Measurements from ENCODE around the gene PTBP3.
"Not testable (repeated sequence)": the region's sequence is repeated elsewhere in the genome, so short reads cannot be mapped to it uniquely, and the experiment has no call there.

Gene PTBP3, protein sequence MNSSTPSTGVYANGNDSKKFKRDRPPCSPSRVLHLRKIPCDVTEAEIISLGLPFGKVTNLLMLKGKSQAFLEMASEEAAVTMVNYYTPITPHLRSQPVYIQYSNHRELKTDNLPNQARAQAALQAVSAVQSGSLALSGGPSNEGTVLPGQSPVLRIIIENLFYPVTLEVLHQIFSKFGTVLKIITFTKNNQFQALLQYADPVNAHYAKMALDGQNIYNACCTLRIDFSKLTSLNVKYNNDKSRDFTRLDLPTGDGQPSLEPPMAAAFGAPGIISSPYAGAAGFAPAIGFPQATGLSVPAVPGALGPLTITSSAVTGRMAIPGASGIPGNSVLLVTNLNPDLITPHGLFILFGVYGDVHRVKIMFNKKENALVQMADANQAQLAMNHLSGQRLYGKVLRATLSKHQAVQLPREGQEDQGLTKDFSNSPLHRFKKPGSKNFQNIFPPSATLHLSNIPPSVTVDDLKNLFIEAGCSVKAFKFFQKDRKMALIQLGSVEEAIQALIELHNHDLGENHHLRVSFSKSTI
- total RNA-seq, result 204 to 313 (median 237) reads per million in 4 donors

DNA sequence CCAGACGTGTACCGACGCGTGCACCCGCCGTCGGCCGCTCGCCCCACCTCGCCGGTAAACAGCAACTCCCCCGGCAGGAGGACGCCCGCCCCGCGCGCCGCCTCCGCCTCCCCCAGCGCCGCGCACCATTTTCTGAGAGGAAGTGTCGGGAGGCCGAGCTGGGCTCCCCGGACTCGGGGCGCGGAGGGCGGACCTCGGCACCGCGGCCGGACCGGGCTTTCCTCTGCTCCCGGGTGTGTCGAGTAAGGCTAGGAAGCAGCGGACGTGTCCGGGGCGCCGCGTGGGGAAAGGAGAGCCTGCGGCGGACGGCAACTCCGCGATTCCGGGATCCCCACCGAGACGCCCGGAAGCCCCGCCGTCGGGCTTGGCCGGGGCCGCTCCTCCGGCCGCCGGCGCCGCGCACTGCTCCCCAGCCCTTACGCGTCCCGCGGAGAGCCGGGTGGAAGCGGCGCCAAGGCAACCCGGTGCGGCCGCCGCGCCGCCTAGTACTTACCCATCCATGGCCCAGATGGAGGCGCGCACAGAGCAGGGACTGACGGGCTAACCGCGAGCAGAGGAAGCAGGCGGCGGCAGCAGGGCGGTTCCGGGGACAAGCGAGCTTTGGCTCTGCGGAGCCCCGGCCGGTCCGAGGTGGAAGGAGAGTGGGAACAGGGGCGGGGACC is at the start of gene PTBP3:
Gene PTBP3 (minus strand): TSS at position 643 of the 662 bp plus-strand sequence. CDS start 35,754 bp downstream, outside the sequence.
- DNase-seq, result peak; percentile 65 to 86 (median 73)

DNA sequence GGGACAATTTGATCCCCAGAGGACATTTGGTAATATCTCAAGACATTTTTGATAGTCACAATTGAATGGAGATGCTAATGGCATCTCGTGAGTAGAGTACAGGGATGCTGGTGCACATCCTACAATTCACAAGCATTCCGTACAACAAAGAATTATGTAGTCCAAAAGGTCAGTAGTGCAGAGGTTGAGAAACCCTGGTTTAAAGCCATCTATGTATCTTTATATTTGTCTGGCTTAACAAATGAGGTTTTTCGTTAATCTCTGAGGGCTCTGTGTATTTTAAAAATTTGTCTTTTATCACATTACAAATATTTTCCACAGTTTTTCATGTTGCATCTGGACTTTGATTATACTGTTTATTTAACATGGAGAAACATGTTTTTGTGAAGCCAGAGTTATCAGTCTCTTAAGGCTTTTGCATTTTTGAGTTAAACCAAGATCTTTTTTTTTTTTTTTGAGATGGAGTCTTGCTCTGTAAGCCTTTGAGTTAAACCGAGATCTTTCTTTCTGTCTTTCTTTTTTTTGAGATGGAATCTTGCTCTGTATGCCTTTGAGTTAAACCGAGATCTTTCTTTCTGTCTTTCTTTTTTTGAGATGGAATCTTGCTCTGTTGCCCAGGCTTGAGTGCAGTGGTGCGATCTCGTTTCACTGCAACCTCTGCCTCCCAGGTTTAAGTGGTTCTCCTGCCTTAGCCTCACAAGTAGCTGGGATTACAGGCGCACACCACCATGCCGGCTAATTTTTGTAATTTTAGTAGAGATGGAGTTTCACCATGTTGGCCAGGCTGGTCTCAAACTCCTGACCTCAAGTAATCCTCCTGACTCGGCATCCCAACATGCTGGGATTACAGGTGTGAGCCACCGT is 49.3 kb upstream of the PTBP3 start:
- no peak for DNase-seq

DNA sequence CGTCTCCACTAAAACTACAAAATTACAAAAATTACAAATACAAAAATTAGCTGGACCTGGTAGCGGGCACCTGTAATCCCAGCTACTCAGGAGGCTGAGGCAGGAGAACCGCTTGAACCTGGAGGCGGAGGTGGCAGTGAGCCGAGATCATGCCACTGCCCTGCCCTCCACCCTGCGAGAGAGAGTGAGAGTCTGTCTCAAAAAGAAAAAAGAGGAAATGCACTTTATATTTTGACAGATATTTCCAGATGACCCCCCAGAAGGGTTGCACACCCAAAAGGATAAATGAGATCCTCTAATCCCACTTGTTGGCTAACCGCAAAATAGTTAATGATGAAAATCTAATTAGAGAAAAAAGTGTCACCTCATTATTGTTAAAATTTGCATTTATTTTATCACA is 48.6 kb upstream of the PTBP3 start:
- DNase-seq, result no peak

DNA sequence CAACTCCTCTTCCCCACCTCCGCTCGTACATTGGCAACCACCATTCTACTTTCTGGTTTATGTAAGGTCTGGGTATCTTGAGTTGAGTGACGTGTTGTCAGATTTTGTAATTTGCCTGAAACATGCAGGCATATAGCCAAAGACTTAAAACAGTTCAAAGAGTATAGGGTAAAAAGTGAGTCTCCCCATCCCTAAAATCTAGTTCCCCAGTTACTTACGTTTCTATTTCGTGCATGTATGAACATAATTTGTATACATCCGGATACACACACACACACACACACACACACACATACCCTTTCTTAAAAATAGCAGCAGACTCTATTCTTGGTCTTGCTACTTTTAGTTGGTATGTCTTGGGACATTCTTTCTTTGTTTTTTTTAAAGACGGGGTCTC is 47.4 kb upstream of the PTBP3 start:
- peak in 1 of 5 donors; percentile 35 for DNase-seq

DNA sequence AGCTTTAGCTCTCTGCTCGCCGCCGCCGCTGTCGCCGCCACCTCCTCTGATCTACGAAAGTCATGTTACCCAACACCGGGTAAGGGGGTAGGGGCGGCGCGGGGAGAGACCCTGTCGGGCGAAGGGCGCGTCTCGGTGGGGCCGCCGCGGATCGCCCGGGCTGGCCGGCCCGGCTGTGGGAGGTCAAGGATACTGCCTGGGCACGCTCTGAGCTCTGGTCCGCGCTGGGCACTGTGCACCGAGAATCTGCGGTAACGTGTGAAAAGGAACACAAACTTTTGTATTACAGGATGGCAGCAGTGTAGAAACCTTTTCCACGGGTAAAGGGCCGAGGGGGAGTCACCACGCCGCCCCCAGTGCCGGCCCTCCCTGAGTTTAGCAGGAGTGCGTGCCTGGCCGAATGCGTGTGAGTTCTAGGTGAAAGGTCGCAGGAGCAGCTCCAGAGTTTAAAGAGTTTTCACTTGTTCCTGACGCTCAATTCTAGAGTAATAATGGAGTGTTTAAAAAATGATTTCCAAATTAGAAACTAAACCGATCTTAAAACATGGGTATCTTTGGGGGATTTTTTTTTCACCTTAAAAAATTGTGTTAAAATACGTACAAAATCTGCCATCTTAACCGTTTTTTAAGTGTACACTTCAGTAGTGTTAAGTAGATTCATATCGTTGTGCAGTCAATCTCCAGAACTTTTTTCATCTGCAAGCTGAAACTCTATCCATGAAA is 46.8 kb upstream of the PTBP3 start, which contains the start of gene HSDL2:
Gene HSDL2 (plus strand): TSS at position 7 of the 723 bp plus-strand sequence. CDS start 56 bp downstream, at position 63.
- DNase-seq, result peak in 3 of 5 donors; percentile 11 to 35 (median 18)

DNA sequence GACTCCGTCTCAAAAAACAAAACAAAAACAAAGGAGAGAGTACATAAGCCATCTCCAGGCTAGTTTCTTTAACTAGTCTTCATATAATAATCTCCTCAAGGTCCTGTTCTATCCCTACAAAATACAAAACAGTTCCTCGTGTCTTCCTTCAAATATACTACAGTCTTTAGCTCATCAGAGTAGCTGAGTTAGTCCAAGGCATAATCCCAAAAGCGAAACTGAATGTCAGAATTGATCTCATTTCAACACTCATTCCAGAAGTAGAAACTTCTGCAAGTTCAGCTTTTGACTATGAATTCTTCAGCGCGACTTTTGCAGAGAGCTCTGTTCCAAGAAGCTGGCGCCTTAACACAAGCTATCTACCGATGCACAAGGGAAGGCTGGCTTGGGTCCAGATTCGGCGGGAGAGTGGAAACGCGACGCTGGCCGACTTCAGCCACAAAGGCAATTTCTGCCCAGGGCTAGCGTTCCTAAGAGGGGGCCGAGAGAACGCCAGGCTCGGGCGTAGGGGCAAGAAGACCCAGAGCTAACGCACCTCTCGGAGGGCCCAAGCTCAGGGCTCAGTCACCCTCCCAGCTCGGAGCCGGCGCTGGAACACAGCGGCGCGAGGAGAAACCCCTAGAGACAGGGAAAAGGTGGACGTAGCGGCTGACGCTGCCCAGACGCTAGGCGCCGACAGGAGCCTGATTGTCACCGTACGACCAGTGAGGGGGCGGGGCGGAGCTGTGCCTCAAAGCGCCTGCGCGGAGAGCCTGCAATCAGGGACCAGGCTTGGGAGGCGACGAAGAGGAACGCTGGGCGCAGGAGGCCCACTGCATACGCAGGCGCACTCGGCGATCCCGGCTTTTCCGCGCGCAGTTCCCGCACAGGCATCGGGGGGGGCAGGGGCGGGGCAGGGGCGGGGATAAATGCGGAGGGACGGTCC is 46.0 kb upstream of the PTBP3 start:
- peak; percentile 96 to 98 (median 97) for DNase-seq

DNA sequence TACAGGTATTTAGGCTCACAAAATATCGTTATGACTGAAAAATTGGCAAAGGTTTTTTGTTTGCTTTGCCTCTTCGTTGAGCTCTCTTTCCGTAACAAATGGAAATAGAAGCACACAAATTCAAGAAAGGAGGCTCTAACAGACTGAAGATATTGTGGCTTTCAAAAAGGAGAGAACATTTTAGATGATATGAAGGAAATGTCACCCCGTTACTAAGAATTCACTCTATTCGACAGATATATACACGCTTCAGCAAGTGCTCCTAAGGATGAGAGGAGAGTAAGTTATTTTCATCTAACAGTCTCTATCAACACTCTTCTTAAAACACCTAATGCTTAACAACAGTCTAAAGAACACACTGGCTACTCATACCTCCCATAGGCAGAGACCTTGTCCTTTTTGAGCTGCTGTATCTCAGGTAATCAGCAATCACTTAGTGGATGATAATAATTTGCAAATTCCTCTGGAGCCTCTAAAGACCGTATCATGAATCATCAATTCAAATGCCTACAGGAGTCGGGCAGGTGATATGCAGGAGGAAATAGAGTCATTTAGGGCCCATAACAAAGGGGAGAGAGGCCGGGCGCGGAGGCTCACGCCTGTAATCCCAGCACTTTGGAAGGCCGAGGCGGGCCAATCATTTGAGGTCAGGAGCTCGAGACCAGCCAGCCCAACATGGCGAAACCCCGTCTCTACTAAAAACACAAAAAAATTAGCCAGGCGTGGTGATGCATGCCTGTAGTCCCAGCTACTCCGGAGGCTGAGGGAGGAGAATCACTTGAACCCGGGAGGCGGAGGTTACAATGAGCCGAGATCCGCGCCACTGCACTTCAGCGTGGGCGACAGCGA is 45.1 kb upstream of the PTBP3 start:
- peak in 1 of 5 donors; percentile 19 for DNase-seq

DNA sequence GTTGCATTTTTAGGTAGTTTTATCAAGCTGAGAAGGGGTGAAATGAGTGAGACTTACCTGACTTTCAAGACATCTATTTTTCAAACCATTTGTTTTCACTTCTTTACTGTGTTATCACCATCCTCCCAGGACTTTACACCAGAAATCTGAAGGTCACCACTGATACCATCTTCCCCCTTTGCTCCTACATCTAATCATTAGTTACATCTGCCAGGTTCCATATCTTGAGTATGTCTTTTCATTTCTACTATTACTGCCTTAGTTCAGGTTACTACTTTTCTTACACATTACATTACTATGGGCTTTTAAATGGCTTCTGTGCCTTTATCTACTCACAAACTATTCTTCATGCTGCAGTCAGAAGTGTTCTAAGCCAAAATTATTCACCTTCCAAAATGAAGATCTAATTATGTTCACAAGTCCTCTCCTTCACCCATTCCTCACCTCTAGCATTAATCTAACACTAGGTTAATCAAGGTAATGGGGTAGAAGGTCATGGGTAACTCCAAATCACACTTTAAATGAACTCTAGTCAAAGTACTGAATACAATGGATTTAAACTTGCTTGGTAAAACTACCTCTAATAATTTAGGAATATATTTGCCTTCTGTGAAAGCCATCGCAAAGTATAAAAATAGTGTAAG is 44.4 kb upstream of the PTBP3 start:
- no peak for DNase-seq

DNA sequence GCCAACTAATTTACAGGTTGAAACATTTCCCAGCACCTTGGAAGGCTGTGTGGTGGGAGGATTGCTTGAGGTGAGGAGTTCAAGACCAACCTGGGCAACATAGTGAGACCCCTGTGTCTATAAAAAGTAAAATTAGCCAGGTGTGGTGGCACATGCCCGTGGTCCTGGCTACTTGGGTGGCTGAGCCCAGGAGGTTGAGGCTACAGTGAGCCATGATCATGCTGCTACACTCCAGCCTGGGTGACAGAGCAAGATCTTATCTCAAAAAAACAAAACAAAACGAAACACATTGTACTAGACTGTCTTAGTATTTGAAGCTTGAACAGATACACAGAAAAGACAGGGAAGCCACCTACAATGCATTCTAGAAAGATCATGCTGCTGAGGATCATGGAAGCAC is 43.7 kb upstream of the PTBP3 start:
- peak in 1 of 5 donors; percentile 49 for DNase-seq

DNA sequence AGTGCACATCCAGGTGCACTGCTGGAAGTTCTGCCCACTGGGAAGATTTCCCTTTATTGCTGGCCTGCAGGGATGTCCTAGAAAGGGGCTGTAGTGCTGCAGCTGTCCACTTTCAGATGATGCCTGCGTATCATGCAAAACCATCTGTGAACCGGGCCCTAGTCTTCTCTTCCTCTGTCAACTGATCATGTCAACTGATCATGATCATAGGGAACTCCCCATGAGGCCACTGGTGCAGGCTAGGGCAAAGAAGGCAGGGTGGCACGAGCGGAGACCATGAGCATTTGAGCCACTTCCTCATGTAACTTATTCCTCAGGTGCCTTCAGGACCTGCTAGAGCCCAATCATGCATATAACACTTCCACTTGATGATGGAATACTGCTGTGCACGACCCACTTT is 41.9 kb upstream of the PTBP3 start:
- DNase-seq, result no peak

DNA sequence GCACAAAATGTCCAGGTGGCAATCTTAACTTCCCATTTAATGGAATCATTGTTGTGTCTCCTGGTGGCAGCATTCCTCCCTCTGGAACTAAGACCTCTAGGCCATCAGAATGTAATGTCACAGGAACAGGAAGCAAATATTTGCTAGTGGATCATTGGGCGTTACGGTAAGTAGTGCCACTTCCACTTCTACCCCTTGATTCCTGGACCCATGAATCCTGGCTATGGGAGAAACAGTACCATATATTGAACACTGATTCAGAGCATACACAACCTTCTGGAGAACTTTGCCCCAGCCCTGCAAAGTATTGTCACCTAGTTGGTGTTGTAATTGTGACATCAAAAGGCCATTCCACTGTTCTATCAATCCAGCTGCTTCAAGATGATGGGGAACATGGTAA is 40.8 kb upstream of the PTBP3 start:
- DNase-seq, result not testable (repeated sequence)

DNA sequence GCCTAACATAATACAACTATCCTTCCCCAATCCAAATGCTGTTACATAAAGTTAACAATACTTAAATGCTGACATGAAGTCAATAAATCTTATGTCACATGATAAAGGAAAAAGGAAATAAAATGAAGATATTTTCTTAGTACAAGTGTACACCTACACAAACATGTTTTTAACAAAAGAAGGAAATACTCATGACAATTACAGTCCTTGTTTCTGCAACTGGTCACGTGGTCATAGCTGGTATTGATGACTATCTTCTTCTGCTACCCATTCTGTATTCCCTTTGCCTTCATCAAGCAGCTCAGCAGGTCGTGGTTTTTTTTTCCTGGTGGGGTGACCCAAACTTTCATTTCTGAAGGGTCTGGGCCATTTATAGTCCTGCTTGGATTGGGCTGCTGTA is 40.2 kb upstream of the PTBP3 start:
- DNase-seq, result not testable (repeated sequence)

DNA sequence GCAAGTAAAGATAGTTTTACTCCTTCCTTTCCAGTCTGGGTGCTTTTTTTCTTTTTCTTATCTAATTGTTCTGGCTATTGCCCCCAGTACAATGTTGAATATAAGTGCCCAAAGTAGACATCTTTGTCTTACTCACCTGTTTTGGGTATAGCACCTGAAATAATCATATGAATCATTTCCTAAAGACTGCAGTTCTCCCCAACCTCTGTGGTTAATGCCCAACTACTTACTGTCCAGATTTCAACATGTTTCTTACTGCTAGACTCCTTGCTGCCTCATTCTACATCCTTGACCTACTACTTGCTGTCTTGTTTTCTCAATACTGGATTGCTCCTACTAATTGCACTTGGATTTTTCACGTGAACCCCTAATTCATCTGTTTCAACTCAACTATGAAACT is 37.6 kb upstream of the PTBP3 start:
- no peak for DNase-seq

DNA sequence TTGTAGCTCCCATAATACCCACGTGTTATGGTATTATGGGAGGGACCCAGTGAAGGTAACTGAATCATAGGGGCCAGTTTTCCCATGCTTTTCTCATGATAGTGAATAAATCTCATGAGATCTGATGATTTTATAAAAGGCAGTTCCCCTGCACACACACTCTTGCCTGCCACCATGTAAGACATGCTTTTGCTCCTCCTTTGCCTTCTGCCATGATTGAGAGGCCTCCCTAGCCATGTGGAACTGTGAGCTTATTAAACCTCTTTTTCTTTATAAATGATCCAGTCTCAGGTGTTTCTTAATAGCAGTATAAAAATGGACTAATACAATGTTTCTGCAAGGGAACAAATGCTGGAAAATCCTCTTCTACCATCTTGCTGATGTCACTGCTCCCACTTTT is 36.4 kb upstream of the PTBP3 start:
- DNase-seq, result no peak

DNA sequence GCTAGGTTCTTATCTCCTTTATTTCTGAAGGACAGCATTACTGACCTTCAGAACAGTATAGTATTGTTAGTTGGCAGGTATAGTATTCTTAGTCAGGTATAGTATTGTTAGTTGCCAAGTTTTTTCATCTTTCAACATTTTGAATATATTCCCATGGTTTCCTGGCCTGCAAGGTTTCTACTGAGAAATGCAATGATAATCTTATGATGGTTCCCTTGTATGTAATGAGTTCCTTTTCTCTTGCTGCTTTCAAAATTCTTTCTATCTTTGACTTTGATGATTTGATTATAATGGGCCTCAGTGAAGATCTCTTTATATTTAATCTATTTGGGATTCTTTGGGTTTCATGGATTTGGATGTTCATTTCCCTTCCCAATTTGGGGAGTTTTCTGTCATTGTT is 34.0 kb upstream of the PTBP3 start:
- no peak for DNase-seq

DNA sequence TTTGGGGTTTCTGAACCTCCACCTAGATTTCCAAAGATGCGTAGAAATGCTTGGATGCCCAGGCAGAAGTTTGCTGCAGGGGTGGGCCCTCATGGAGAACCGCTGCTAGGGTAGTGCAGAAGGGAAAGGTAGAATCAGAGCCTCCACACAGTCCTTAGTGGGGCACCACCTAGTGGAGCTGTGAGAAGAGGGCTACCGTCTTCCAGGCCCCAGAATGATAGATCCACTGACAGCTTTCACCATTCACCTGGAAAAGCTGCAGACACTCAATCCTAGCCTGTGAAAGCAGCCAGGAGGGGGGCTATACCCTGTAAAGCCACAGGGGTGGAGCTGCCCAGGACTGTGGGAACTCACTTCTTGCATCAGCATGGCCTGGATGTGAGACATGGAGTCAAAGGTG is 33.2 kb upstream of the PTBP3 start:
- DNase-seq, result no peak

DNA sequence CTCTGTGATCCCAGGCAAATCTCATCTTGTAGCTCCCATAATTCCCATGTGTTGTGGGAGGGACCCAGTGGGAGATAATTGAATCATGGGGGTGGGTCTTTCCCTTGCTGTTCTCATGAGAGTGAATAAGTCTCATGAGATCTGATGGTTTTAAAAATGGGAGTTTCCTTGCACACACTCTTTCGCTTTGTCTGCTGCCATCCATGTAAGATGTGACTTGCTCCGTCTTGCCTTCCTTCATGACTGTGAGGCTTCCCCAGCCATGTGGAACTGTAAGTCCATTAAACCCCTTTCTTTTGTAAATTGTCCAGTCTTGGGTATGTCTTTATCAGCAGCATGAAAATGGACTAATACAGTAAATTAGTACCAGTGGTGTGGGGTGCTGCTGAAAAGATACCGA is 31.8 kb upstream of the PTBP3 start:
- not testable (repeated sequence) for DNase-seq

DNA sequence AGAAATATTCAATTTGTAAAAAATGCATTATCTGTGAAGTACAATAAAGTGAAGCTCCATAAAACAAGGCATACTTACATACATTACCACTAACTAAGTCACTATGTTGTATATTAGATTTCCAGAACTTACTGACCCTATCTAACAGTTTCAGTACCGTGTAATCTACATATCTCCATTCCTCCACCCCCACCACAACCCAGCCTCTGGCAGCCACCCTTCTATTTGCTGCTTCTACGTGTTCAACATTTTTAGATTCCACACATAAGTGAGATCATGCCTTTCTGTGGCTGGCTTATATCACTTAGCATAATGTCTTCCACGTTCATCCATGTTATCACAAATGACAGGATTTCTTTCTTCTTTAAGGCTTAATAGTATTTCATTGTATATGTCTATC is 31.3 kb upstream of the PTBP3 start:
- no peak for DNase-seq

DNA sequence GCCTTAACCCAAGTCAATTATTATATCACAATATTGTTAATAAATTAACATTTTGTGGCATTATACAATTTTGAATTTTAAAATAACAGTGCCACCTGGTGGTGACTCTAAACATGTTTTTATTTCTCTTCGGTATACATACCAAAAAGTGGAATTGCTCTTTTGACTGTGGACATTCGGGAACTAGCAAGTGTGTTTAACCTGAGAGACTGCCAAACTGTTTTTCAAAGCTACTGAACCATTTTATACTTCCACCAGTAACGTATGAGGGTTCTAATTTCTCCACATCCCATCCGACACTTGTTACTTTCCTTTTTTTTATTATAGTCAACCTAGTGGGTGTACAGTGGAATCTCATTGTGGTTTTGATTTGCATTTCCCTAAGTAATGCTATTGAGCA is 28.2 kb upstream of the PTBP3 start:
- DNase-seq, result peak in 2 of 5 donors; percentile 31 to 39

All from T-helper 1 cell (primary cell).